ENCODE measurements around the gene EMX1.

EMX1 gene

DNA sequence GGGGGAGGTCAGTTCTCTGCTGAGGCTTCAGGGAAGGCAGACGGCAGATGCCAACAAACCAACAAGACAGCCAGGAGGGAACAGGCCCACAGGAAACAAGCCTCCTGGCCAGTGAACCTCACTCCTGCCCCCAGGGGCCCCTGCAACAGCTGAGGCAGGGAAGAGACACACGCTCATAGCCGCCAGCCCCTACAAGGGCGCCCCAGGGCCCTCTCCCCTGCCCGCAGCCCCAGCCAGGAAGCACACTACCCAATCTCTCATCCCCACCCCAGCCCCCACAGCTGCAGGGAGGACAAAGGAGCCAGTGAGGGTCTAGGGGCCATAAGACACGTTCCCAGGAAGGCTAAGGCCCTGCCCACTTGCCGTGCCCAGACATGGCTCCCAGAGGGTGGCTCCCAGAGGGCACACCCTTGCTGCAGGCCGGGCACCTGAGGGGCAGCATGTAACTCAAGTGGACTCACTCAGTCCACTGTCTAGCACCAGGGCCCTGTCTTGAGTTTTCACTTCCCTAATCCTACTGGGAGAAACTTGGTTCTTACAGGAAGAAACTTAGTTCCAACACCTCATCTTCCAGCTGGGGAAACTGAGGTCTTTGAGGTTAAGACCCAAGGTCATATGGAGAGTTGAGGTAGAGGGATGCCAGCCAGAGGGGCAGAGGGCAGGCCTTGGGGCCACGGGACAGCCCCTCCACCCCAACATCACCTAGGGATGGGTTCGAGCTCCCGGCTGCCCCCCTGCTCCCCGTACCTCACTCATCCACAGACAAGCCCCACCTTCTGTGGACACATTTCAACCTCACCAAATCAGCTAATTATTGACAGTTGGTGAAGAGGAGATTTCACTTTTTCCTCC lies 37.3 kb downstream of the EMX1 start:
- DNase-seq (ENCODE audit: extremely low spot score, insufficient read length, low read depth) (no peak), FAIRE-seq (no peak)

DNA sequence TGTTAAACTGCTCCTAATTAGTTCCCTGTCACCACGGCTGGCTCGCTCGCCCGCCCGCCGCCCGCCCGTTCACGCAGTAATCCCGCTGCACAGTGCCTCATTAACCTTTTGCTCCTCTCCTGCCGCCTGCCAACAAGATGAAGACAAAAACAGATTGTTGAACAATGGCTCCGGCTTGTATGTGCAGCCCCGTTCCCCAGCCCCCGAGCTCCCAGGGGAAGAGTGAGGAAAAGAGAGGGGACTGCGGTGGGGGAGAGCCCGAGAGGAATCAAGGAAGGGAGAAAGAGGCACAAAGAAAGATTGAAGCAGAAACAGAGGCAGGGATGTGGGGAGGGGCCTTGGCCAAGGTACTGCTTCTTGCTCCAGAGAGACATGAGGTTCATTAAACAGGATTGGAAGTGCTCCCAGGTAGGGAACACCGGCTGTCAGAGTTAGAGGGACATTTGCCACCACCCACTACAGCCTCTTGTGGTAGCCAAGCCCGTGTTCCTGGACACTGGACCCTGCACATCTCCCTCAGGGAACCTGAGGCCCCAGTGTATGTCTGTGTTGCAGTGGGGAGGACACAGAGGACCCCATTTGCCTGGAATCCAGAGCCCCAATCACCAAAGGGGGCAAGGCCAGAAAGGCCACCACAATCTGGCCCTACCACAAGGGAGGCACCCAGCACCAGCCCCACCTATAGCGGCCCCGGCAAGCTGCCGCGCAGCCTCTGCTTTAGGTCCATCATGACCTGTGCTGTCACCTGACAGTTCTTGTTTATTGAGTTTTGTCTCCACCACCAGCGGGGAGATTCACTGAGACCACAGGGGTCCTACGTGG lies 38.1 kb downstream of the EMX1 start:
- DNase-seq (ENCODE audit: extremely low spot score, insufficient read length, low read depth): no peak

DNA sequence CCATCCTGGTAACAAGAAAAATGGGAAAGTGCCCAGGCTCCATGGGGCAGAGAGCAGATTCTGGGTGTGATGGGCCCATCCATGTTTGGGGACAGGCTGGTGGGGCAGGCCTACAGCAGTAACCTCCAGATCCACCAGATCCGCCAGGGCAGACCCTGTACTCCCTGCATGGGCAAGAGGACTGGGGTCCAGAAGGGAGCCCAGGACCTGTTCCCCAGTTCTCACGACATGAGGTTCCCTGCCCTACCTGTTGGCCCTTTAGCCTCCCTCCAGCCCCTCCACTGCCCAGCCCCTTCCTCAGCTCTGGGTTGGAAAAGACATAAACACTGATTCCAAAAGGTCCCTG lies 38.7 kb downstream of the EMX1 start:
- no peak for DNase-seq (ENCODE audit: extremely low spot score, insufficient read length, low read depth)
- no peak for FAIRE-seq

More for the DNA sequence above, 38.1 kb downstream of the EMX1 start:
- no peak for FAIRE-seq

DNA sequence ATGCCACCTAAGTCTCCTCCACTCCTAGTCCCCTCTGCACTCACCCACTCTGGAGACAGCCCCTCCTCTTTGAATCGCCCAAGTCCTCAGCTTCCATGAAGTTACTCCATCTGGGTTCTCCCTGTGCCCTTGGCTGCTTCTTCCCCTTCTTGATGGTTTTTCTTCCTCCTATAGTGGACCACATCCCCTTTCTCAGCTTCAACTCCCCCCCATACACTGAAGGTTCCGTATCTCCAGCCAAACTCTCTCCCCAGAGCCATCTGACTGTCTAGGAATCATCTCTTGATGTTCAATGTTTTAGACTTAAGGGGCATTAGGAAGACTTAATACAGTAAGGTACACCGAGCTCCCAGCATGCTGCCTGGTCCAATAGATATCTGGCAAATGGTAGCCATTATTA lies 39.6 kb downstream of the EMX1 start:
- DNase-seq (ENCODE audit: extremely low spot score, insufficient read length, low read depth) (no peak), FAIRE-seq (no peak)

DNA sequence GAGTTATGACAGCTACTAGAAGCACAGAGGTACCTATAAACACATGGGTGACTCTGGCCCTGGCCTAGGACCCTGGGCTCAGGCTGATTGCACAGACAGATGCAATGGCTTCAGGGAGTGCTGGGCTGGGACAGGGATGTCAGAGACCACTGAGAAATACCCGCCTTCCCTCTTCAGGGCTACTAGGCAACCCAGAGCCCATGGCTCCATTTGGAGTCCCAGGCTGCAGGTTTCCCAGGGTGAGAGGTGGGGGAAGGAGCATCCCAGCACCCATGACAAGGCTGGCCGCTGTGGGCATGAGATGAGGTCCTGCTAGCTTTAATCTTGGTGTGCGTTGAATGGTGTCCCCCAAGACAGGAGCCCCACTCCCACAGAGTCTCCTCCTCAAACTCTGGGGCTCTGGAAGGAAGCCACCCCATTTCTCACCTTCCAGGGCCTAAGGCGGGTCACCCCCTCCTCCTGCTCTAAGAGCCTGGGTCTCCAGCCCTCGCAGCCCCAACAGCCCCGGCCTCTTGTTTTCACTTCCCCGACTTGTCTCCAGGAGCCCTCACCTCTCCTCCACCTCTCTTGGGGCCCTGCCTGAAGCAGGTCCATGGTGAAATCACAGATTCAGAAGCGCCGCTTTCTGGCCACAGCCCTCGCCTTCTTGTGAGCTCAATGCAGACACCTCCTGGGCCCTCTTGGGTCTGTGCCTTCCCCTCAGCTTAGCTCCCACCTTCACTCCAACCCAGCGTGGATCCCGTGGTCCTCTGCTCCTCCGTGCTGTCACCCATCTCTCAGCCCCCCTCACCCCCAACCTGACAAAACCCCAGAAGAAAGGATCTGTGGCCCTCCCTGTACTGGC lies 41.4 kb downstream of the EMX1 start:
- DNase-seq (ENCODE audit: extremely low spot score, insufficient read length, low read depth) (no peak), FAIRE-seq (no peak)

DNA sequence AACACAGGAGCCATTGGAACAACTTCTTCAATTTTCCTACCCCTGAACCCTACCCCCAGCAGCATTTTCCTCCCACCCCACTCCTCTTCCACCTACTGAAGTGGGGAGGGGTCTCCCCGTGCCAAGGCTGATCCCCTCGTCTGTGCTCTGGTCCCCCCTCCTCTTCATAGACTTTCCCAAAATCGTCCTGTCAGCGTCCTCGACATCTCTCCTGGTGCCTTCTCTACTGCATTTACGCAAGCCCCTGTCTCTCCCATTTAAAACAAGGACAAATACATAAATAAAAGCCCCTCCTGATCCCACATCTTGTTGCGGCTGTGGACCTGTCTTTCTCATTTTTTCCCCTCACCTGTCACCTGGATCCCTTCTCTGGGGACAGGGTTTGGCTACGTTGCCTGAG lies 42.2 kb downstream of the EMX1 start:
- DNase-seq (ENCODE audit: extremely low spot score, insufficient read length, low read depth) (no peak), FAIRE-seq (no peak)

DNA sequence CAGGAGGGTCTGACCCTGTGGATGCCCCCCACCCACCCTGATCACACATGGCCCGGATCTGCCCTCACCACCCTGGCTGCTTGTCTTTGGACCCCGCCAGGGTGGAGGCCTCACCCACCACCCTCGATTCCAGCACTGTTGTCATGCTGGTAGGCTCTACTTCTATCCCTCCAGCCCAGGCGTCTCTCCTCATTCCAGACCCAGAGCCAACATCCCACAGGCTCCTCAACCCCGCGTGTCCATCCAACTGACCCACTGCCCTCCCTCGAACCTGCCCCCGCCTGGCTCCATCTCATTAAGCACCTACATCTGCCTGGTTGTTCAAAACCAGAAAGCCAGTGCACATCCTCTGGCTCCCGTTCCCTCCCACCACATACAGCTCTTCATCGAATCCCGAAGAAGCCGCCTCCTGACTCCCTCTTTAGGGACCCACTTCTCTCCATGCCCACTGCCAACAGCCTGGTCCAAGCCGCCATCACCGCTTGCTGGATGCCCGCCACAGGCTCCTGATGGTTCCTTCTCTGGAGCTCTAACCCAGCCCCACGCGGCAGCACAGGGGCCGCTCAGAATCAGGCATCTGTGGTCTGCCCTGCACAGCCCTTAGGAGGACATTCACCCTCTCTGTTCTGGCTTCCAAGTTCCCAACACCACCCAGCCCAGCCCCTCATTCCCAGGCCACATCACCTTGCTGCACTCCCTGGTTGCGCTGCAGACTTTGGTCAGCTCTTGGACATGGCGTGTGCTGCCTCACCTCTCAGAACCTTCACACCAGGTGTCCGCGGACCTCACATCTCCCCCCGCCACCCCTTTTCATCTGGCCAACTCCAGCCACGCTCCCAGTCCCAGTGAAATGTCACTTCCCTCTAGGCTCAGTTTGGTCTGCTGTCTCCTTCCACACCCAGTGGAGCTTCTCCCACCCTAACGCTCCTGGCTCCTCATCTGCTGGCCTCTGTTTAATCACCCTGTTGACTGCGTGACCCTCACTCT lies 43.0 kb downstream of the EMX1 start:
- FAIRE-seq: no peak

DNA sequence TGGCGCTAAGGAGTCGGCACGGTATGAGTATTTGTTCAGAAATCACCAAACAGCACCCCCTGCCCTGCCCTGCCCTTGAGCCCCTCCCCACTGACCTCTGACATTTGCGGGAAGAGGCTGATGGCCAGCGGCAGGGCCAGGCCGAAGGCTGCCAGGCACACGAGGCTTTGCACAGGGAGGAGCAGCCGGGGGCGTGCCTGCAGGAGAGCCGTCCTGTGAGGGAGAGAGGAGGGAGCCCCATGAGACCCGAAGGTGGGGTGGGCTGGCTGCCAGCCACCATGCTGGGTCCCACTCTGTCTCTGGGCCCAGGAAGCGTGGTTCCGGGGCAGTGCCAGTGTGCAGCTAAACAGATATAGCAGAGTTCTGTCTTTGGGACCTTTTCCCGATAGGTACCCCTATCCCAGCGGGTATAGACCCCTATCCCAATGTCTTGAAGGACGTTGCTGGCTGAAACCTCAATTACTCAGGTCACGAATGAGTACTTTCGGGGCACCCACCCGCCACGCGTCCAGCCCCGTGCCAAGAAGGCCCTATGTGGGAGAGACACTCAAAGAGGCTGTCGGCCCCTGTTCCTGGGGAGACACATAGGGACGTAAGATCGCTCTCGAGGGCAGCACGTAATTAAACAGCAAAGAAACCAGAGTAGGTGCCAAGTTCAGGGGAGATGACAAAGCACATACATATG lies 43.9 kb downstream of the EMX1 start:
- DNase-seq (ENCODE audit: extremely low spot score, insufficient read length, low read depth) (no peak), FAIRE-seq (no peak)

More for the DNA sequence above, 43.0 kb downstream of the EMX1 start:
- DNase-seq (ENCODE audit: extremely low spot score, insufficient read length, low read depth): no peak

DNA sequence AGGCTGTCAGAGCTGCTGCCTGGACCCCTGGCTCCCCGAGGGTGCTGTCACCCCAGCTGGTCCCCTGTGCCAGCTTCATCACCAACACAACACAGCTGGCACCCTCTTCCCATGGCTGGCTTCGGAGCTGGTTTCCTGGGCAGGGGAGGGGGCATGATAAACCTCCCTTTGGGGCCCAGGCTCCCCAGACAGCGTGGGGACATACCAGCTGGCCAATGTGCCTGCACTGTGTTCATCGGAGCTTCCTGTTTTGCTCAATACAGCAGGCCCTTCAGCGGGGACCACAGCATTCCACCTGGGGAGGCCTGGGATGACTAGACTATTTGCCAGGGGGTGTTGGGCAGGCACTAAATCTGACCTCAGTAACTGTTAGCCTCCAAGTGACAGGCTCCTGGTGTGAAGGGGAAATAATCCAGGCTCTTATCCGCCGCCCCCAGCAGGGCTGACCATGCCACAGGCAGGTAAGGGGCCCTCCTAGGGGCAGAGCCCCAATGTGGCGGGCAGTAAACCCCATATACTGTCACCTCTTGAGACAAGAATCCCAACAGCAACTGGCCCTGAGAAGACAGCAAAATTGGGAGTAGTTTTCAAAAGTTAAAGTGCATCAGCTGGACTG lies 44.6 kb downstream of the EMX1 start:
- no peak for FAIRE-seq
- no peak for DNase-seq (ENCODE audit: extremely low spot score, insufficient read length, low read depth)

DNA sequence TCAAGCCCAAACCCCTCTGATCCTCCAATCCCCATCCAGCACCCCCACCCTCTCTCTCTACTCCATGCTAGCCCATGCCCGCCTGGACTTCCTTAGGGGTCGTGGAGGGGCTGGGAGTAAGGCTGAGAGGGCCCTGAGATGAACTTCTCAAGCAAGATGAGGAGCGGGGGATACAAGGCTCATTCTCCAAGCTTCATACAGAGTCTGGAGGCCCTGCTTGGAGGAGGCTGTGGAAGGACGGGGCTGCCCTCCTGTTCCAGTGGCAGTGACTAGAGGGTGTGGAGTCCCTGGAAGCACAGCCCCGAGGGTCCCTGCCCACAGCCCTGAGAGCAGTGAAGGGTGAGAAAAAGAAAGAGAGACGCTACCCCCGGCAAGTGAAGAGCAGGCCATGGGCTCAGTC lies 45.6 kb downstream of the EMX1 start:
- FAIRE-seq (no peak), DNase-seq (ENCODE audit: extremely low spot score, insufficient read length, low read depth) (no peak)

DNA sequence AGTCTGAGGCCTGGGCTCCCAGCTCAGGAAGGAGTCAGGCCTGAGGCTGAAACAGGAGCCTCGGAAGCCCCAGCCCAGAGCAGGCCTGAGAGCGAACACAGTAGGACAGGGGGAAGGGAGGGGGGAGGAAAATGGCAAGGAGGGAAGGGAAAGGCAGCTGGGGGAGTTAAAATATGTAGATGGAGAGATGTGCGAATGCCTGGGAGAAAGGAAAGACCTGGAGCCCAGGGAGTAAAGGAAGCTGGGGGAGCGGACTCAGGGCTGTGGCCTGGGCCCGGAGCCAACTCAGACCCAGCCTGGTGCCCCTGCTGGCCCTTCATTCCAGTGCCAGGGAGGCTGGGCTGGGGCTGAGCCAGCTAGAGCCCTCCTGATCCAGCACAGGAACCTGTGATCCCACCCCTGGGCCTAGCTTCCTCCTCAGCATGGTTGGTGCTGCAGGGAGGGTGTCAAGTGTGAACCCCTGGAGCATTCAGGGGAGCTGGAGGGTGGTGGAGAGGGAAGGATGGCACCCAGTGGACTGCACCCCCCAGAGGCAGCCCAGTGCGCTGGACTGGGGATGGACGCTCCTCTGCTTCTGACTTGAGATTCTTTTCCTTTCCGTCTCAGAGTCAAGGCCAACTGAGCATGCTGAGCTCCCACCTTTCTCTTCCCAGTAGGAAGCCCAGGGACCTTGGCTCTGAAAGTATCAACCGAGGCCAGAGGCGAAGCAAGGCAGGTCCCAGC lies 46.3 kb downstream of the EMX1 start:
- DNase-seq (ENCODE audit: extremely low spot score, insufficient read length, low read depth) (no peak), FAIRE-seq (no peak)

DNA sequence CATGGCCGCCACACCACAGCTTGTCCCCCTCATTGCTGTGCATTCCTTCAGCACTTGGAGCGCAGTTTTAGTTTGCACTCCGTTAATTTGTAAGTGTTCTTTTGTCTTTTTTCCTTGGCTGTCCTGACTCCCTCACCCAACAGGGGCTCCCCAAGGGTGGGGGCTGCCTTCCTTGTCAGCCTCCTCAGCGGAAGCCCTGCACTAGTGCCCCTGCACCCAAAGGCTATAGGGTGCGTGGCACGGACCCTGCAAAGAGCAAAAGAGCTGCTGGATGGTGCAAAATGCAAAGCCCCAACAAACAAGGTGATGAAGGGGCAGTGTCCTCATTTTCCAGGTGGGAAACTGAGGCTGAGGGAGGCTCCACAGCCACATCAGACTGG lies 46.8 kb downstream of the EMX1 start:
- no peak for DNase-seq (ENCODE audit: extremely low spot score, insufficient read length, low read depth)
- FAIRE-seq: no peak

DNA sequence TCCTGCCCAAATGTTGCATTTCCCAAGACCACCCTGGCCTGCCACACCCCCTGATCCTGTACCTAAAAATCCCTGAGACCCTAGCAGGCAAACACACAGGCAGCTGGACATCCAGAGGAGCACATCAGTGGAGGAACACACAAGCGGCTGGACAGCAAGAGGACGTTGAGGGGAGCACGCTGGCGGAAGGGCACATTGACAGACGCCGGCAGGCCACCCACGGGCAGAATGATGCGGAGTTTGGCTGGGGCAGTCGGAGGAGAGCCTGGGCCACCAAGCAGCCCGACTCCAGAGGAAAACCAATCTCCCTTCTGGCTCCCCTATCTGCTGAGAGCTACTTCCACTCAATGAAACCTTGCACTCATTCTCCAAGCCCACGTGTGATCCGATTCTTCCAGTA lies 47.7 kb downstream of the EMX1 start:
- no peak for FAIRE-seq
- no peak for DNase-seq (ENCODE audit: extremely low spot score, insufficient read length, low read depth)

DNA sequence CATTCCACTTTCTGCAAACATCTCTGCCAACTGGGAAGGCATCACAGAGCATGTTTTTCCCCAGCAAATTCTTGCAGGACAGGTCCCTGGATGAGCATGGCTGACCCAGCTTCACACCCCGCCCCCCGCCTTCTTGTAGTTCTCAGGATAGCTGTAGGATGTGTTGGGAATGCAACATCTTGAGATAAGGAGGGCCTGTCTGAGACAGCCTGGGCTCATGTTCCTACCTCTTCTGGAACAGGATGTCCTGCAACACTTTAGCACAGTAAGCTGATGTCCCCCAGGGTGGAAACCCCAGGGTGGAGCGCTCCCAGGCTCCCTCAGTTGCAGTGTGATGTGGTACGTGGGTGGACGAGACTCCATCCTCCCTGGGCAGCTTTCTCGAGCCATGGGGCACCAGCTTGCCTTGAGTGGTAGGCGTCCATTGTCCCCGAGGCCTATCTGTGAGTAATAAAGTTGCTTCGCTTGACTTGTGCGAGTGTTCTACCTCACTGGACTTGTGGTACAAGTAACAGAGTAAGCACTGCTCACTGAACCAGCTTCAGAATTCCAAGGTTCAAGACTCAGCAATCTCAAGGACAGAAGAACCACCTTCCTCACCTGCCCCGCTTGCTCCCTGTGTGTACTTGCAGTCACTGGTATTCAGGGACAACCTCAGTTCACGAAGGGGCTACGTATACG lies 48.6 kb downstream of the EMX1 start:
- FAIRE-seq: no peak
- no peak for DNase-seq (ENCODE audit: extremely low spot score, insufficient read length, low read depth)

DNA sequence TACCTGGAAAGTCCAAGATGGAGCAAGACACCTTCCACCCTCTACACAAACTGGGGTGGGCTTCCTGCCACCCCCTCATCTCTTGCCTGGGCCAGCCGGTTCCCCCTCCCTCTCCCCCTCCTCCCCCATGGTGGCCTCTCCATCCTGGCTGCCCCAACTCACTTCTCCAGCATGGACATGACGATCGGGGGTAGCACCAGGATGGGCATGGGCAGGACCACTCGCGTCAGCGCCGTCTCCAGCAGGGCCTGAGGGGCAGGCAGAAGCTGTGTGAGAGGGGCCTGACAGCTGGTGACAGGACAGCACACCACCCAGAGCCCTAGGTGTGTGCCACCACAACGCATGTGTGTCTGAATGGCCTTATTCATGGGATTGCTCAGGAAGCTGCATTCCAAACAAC lies 51.0 kb downstream of the EMX1 start:
- FAIRE-seq (no peak), DNase-seq (ENCODE audit: extremely low spot score, insufficient read length, low read depth) (no peak)

DNA sequence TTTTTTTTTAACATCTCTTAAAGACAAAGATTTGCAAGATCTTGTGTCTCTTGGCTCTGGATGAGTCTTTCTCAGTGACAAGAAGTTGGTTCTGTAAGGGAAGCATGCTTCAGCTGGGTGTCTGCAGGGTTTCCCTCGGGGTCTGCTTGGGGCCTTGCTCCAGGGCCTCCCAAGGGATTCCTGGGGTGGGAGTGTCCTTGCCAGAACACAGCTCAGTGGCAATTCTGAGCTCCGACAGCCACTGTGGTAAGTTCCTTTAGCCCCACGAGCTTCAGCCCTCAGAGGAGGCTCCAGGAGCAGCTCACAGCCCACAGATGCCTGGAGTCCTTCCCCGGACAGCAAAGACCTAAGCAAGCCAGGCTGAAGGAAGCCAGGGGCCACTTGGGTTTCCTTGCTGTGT lies 52.4 kb downstream of the EMX1 start:
- FAIRE-seq (no peak), DNase-seq (ENCODE audit: extremely low spot score, insufficient read length, low read depth) (no peak)

DNA sequence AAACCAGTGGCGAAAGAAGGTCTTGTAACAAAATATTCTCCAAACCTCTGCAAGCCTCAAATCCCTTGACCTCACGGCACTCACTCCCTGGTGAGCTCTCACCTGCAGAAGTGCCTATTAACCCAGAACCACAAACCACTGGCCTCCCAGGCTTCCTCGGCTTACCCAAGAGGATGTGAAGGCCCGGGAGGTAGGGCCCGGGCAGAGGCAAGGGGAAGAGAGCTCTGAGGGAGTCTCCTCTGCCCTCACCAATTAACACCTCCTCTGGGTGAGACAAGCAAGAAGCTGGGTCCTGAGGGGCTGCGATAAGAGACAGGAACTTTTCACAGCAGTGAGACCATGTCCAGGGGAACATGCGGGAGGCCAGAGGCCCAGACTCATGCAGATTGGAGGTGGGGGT lies 53.7 kb downstream of the EMX1 start:
- no peak for DNase-seq (ENCODE audit: extremely low spot score, insufficient read length, low read depth)
- no peak for FAIRE-seq

Measured in GM18507 (cell line).